A549 (cell line): ENCODE measurements around the gene TAF11L3. TPM values are rescaled to one million over a fixed set of nuclear protein-coding genes. Genes with fewer than 3 reads are reported as not detected.
"Not testable (repeated sequence)": the region's sequence is repeated elsewhere in the genome, so short reads cannot be mapped to it uniquely, and the experiment has no call there.

Source experiments
- ATAC-seq, 2 experiments: fragments of 200-7000 bp in 1 of 2; fragments of >200 bp in 1 of 2; cut with Nextera tagmentation in 1 of 2; cut with Tn5 transposase in 1 of 2; 3 replicates each; pipeline versions ENCODE4 v1.8.0 to v1.9.1; 2018 to 2020; ENCODE audit warnings: mild to moderate bottlenecking in 1 of 2, moderate library complexity in 1 of 2
- CTCF ChIA-PET: fragments of 300-600 bp; sonication (Branson Sonifier 250); formaldehyde crosslinking; extraction: SDS; loops from one replicate; lab custom pipeline; 2021; ENCODE audit warnings: antibody characterized with exemption, inconsistent platforms; lab: Yijun Ruan, JAX
- POLR2A ChIA-PET: fragments of 350-600 bp; formaldehyde crosslinking; extraction: SDS; loops from one replicate; lab custom pipeline; 2021; ENCODE audit warnings: antibody characterized with exemption, inconsistent platforms; lab: Yijun Ruan, JAX
- DNase-seq, 2 experiments: peaks; one replicate each; pipeline versions ENCODE4 v3.0.0 to v3.0.0-alpha.2; 2011 to 2016; ENCODE audit warnings: low read depth in 1 of 2, low spot score in 1 of 2
- FAIRE-seq: peaks from 2 replicates; lab custom pipeline; 2011; peaks lifted over from hg19 to GRCh38; lab: Jason Lieb, UNC
- H3K27ac ChIP-seq, 2 experiments: fragments of >200 bp; sonication (Bioruptor Twin); formaldehyde crosslinking; 3 replicates each; pipeline ENCODE4 v1.5.1; 2016 to 2017
- H3K4me1 ChIP-seq: fragments of >200 bp; sonication (Bioruptor Twin); formaldehyde crosslinking; 3 replicates; pipeline ENCODE4 v1.6.1; 2016
- H3K4me2 ChIP-seq: fragments of >200 bp; sonication (Bioruptor Twin); formaldehyde crosslinking; 3 replicates; pipeline ENCODE4 v1.6.1; 2016
- H3K4me3 ChIP-seq: fragments of >200 bp; sonication (Bioruptor Twin); formaldehyde crosslinking; 3 replicates; pipeline ENCODE4 v1.5.1; 2016
- H3K9me3 ChIP-seq: fragments of >200 bp; sonication (Bioruptor Twin); formaldehyde crosslinking; 3 replicates; pipeline ENCODE4 v1.6.1; 2016
- BCL3 ChIP-seq: fragments of >200 bp; sonication (Bioruptor Twin); formaldehyde crosslinking; IDR thresholded peaks from 3 replicates; pipeline ENCODE4 v1.6.1; 2016
- CHD4 ChIP-seq: fragments of 200-600 bp; sonication (generic); IDR thresholded peaks from 2 replicates; pipeline ENCODE4 v1.6.1; 2016; ENCODE audit warnings: antibody characterized with exemption, mild to moderate bottlenecking, borderline replicate concordance
- EHF ChIP-seq: fragments of 250-450 bp; sonication (Bioruptor Pico); IDR thresholded peaks from 2 replicates; pipeline ENCODE4 v1.5.0; 2020; ENCODE audit warnings: mild to moderate bottlenecking
- EP300 ChIP-seq, 2 experiments: fragments of >200 bp; sonication (Bioruptor Twin); formaldehyde crosslinking; IDR thresholded peaks; 2 replicates in 1 of 2; 3 replicates in 1 of 2; pipeline ENCODE4 v1.6.1; 2016 to 2017
- FOSL2 ChIP-seq, 2 experiments: fragments of 450-650 bp in 1 of 2; fragments of >200 bp in 1 of 2; sonication (Bioruptor Twin) in 1 of 2; formaldehyde crosslinking; IDR thresholded peaks; 2 replicates each; pipeline versions ENCODE4 v1.5.0 to v1.6.1; 2016 to 2020; ENCODE audit warnings: mild to moderate bottlenecking in 1 of 2, moderate library complexity in 1 of 2
- HDAC2 ChIP-seq: fragments of 200-600 bp; sonication (generic); IDR thresholded peaks from 2 replicates; pipeline ENCODE4 v1.6.1; 2016
- HEYL ChIP-seq: fragments of 250-450 bp; sonication (Bioruptor Pico); IDR thresholded peaks from 2 replicates; pipeline ENCODE4 v1.8.0; 2021; ENCODE audit warnings: mild to moderate bottlenecking, moderate library complexity
- HMGXB4 ChIP-seq: fragments of 250-450 bp; sonication (Bioruptor Pico); IDR thresholded peaks from 2 replicates; pipeline ENCODE4 v1.5.0; 2021; ENCODE audit warnings: mild to moderate bottlenecking, moderate library complexity, borderline replicate concordance
- HOXB13 ChIP-seq: fragments of 250-450 bp; sonication (Bioruptor Pico); IDR thresholded peaks from 2 replicates; pipeline ENCODE4 v1.5.0; 2020; ENCODE audit warnings: low read depth, mild to moderate bottlenecking, moderate library complexity
- JUNB ChIP-seq: fragments of >200 bp; sonication (Bioruptor Twin); formaldehyde crosslinking; IDR thresholded peaks from 2 replicates; pipeline ENCODE4 v1.6.1; 2016
- MAZ ChIP-seq: fragments of 150-350 bp; IDR thresholded peaks from 2 replicates; pipeline ENCODE4 v1.6.1; 2014; ENCODE audit warnings: antibody characterized with exemption, low read depth, low read length, borderline replicate concordance
- MYC ChIP-seq: IDR thresholded peaks from 2 replicates; pipeline ENCODE4 v1.6.1; 2012; ENCODE audit warnings: mild to moderate bottlenecking, inconsistent platforms, low read length, improper control_type of control experiment, borderline replicate concordance
- NFE2L2 ChIP-seq: fragments of 150-350 bp; conservative IDR thresholded peaks from 2 replicates; pipeline ENCODE4 v1.6.1; 2014; ENCODE audit warnings: low read length
- PBX3 ChIP-seq: IDR thresholded peaks from 2 replicates; pipeline ENCODE4 v1.6.1; 2012
- POLR2A ChIP-seq: IDR thresholded peaks from 2 replicates; pipeline ENCODE4 v1.6.1; 2012; ENCODE audit warnings: mild to moderate bottlenecking, low read length
- POLR2AphosphoS2 ChIP-seq: conservative IDR thresholded peaks from 2 replicates; pipeline ENCODE4 v1.6.1; 2012; ENCODE audit warnings: low read length, improper control_type of control experiment, inconsistent platforms
- RFX5 ChIP-seq: fragments of 450-650 bp; IDR thresholded peaks from 2 replicates; pipeline ENCODE4 v1.7.1; 2014; ENCODE audit warnings: antibody characterized with exemption, mild to moderate bottlenecking, moderate library complexity
- ZNF302 ChIP-seq: fragments of 250-450 bp; sonication (Bioruptor Pico); IDR thresholded peaks from 2 replicates; pipeline ENCODE4 v1.9.0; 2021; ENCODE audit warnings: inconsistent platforms, mild to moderate bottlenecking, moderate library complexity
- WGBS: methylation state at CpG from one replicate; pipeline ENCODE4 v1.1.6; 2017; ENCODE audit errors: missing lambda C conversion rate; 5-methylcytosine and 5-hydroxymethylcytosine counted together
- polyA plus RNA-seq, 4 experiments: library from polyadenylated mRNA; depleted of rRNA in 3 of 4; stranded (reverse); fragments of >200 nt; fragmentation: RNase III in 1 of 4; extraction: RNeasy Plus Mini Kit Qiagen cat#74134 plus additional on column Dnase treatment in 1 of 4; gene quantifications; 2 replicates in 3 of 4; 3 replicates in 1 of 4; pipeline ENCODE4 v1.2.3, GENCODE V29; 2011 to 2017

TAF11L3 gene
- polyA plus RNA-seq, 2 of the 4 experiments (the other 2 are of a cell fraction): not detected

DNA sequence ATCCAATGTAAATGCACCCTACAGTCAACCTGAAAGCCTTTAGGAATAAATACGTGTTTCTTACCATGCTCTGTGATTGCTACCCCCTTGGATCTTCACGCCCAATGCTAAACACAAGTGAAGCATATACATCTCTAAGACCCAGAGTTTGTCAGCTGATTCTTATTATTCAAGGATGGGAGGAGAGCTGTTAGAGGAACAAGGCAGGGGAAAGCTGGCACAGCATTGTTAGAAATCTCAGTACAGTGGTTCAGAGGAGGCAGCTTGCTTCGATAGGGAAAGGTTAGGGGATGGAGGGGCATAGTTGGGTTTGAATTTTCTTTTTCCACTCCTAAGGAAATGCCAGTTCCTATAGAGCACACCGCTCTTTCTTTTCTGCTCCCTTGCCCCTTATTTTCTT lies 36.8 kb upstream of the TAF11L3 start (continued):
- TF ChIP-seq BCL3 (no peak), CHD4 (no peak), POLR2AphosphoS2 (no peak), ZNF302 (CRISPR knock-in tag) (no peak)

DNA sequence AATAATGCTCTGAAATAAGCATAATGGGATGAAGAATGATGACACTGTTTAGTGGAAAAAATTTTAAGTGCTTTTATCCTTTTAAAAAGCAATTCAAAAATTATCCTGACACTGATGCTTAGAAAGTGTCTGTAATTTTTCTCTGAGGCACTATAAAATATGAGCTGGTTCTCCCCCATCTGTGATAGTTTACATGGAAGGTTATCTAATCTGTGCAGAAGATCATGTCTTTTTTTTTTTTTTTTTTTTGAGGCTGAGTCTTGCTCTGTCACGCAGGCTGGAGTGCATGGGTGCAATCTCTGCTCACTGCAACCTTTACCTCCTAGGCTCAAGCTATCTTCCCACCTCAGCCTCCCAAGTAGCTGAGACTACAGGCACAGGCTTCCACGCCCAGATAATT lies 35.4 kb upstream of the TAF11L3 start:
- WGBS: 76% methylated on average over 2 of the region's 2 CpGs

DNA sequence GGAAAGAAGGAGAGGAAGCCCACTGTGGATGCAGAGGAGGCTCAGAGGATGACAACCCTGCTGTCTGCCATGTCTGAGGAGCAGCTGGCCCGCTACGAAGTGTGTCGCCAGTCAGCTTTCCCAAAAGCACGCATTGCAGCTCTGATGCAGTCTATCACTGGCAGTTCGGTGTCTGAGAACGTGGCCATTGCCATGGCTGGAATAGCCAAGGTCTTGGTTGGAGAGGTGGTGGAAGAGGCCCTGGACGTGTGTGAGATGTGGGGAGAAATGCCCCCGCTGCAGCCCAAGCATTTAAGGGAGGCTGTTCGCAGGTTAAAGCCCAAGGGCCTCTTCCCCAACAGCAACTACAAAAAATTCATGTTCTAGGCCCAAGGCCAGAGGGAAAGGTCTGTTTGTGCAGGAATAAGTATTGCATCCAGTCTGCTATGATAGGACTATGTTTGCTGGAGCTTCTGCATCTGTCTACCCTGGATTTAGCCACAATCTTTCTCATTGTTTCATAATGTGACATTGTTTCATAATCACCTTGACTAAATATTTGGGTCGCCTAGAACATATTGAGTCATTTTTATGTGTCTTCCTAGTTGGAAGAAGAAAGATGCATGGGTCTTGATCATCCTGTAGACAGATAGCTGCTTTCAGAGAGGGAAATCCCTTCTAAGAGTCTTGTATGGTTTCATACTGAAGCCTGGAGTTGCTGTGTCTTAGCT lies 31.5 kb upstream of the TAF11L3 start:
- ATAC-seq, H3K4me3 ChIP-seq, DNase-seq, POLR2A ChIA-PET, FAIRE-seq, H3K9me3 ChIP-seq: not testable (repeated sequence)
- Histone ChIP-seq H3K4me2 (peak overlapping the region; percentile 18; the same call in 1 of the 3 replicates), H3K4me1 (peaks cover 19% of the 10 kb centered on the region), H3K27ac (peak overlapping the region in 1 of 2 experiments; percentile 14; a peak in 2 of 6 replicates)
- CTCF ChIA-PET: interaction anchor here (1.4 kb wide), 1 partner anchor 13 kb away, joined by 4 read pairs; no protein-coding TSS in a partner anchor
- WGBS: 88% methylated on average over 10 of the region's 10 CpGs

More for the DNA sequence above, 35.4 kb upstream of the TAF11L3 start:
- no peaks in the 10 kb centered on the region for H3K9me3 ChIP-seq
- TF ChIP-seq HDAC2: no peak
- no peak for TF ChIP-seq HMGXB4 (CRISPR knock-in tag)
- TF ChIP-seq POLR2A: no peak
- TF ChIP-seq PBX3: no peak
- no peak for TF ChIP-seq NFE2L2
- no peak for TF ChIP-seq JUNB
- TF ChIP-seq BCL3: no peak
- TF ChIP-seq HEYL (CRISPR knock-in tag): no peak
- H3K4me2 ChIP-seq: no peak overlapping the region
- peaks cover 25% of the 10 kb centered on the region for H3K4me1 ChIP-seq
- POLR2A ChIA-PET: no interaction called here
- no peak for ATAC-seq
- no peak overlapping the region for H3K4me3 ChIP-seq
- H3K27ac ChIP-seq: no peak overlapping the region
- no peak for DNase-seq
- CTCF ChIA-PET: no interaction called here
- no peak for FAIRE-seq

GRCh38 chr5:17487174-17487512 lies 31.0 kb upstream of the TAF11L3 start:
- Histone ChIP-seq H3K27ac (peak overlapping the region in 1 of 2 experiments; percentile 14; a peak in 1 of 6 replicates), H3K4me2 (peak overlapping the region; percentile 18; the same call in 1 of the 3 replicates), H3K4me3 (no peak overlapping the region), H3K4me1 (peaks cover 18% of the 10 kb centered on the region), H3K9me3 (no peaks in the 10 kb centered on the region)
- no peak for TF ChIP-seq MYC
- TF ChIP-seq EP300 (IDR thresholded peaks at IDR 0.05): no peak
- TF ChIP-seq HOXB13 (CRISPR knock-in tag): no peak
- TF ChIP-seq JUNB: no peak
- TF ChIP-seq EHF (CRISPR knock-in tag): no peak
- TF ChIP-seq PBX3: no peak
- no peak for TF ChIP-seq MAZ
- no peak for TF ChIP-seq FOSL2 (IDR thresholded peaks at IDR 0.05)
- TF ChIP-seq FOSL2 (CRISPR knock-in tag; IDR thresholded peaks at IDR 0.05): peak; percentile 57
- no peak for TF ChIP-seq RFX5
- ATAC-seq (no peak), DNase-seq (no peak), FAIRE-seq (no peak)
- ChIA-PET CTCF (interaction anchor here (1.4 kb wide), 1 partner anchor 12 kb away, joined by 4 read pairs; no protein-coding TSS in a partner anchor), POLR2A (no interaction called here)
- 88% methylated on average over 1 of the region's 1 CpG for WGBS

DNA sequence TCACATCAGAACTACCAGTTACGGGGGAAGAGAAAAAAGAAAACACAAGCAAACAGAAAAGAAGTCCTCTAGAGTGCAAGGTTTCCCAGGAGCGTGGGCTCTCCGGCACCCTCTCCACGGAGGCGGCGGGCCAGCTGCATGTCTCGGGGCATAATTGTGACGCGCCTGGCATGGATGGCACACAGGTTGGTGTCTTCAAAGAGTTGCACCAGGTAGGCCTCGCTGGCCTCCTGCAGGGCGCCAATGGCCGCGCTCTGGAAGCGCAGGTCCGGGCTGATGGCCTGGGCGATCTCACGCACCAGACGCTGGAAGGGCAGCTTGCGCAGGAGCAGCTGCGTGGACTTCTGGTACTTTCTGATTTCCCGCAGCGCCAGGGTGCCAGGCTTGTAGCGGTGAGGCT lies 26.9 kb upstream of the TAF11L3 start:
- FAIRE-seq, ATAC-seq, H3K9me3 ChIP-seq, CTCF ChIA-PET, POLR2A ChIA-PET, H3K27ac ChIP-seq, H3K4me2 ChIP-seq, DNase-seq, H3K4me3 ChIP-seq: not testable (repeated sequence)
- peaks cover 13% of the 10 kb centered on the region; the same call in 1 of the 3 replicates for H3K4me1 ChIP-seq
- WGBS: 93% methylated on average over 22 of the region's 23 CpGs
